Spleen (tissue), 11 donors: ENCODE results near the gene RHEB. TPM values are rescaled to one million over a fixed set of nuclear protein-coding genes. Genes with fewer than 3 reads are reported as not detected.
"Not testable (repeated sequence)": the region's sequence is repeated elsewhere in the genome, so short reads cannot be mapped to it uniquely, and the experiment has no call there.

Source experiments
- DNase-seq: peaks from one replicate; pipeline ENCODE4 v3.0.0-alpha.2; 2020
- H3K27ac ChIP-seq, 8 donors: fragments of 200-600 bp; sonication (generic) in 7 of 8; 1 replicate in 4 of 8; 2 replicates in 4 of 8; pipeline versions ENCODE4 v1.5.0 to v1.8.0; 2016 to 2021; ENCODE audit warnings: inconsistent platforms in 4 of 8, mild to moderate bottlenecking in 4 of 8, moderate library complexity in 1 of 8
- H3K27me3 ChIP-seq, 7 donors: fragments of 200-600 bp; sonication (generic) in 6 of 7; replicated peaks in 1 of 7; 1 replicate in 4 of 7; 2 replicates in 3 of 7; pipeline versions ENCODE4 v1.5.0 to v1.8.0; 2016 to 2021; ENCODE audit warnings: inconsistent platforms in 3 of 7, mild to moderate bottlenecking in 1 of 7
- H3K36me3 ChIP-seq, 6 donors: fragments of 200-600 bp; sonication (generic) in 5 of 6; 1 replicate in 4 of 6; 2 replicates in 2 of 6; pipeline versions ENCODE4 v1.5.0 to v1.8.0; 2016 to 2021; ENCODE audit warnings: inconsistent platforms in 2 of 6
- H3K4me1 ChIP-seq, 6 donors: fragments of 200-600 bp; sonication (generic) in 5 of 6; 1 replicate in 3 of 6; 2 replicates in 3 of 6; pipeline versions ENCODE4 v1.5.0 to v1.8.0; 2016 to 2021; ENCODE audit warnings: inconsistent platforms in 3 of 6
- H3K4me3 ChIP-seq, 8 donors: fragments of 200-600 bp; sonication (generic) in 7 of 8; 1 replicate in 4 of 8; 2 replicates in 4 of 8; pipeline versions ENCODE4 v1.5.0 to v1.8.0; 2016 to 2021; ENCODE audit warnings: inconsistent platforms in 4 of 8, mild to moderate bottlenecking in 4 of 8, moderate library complexity in 2 of 8
- H3K9me3 ChIP-seq, 8 donors: fragments of 200-600 bp; sonication (generic) in 7 of 8; 1 replicate in 4 of 8; 2 replicates in 4 of 8; pipeline versions ENCODE4 v1.5.0 to v1.8.0; 2016 to 2021; ENCODE audit warnings: inconsistent platforms in 4 of 8
- POLR2A ChIP-seq, 3 donors: fragments of 450-650 bp; IDR thresholded peaks; one replicate each; pipeline ENCODE4 v1.5.1; 2017; ENCODE audit warnings: antibody characterized with exemption in 3 of 3, mild to moderate bottlenecking in 1 of 3
- POLR2AphosphoS5 ChIP-seq, 3 donors: sonication (generic); formaldehyde crosslinking; IDR thresholded peaks; one replicate each; pipeline ENCODE4 v1.5.1; 2017; ENCODE audit warnings: antibody characterized with exemption in 3 of 3
- whole genome bisulfite sequencing, 5 donors: extraction: QIAGEN DNeasy Blood & Tissue Kit in 3 of 5; methylation state at CpG; one replicate each; pipeline versions ENCODE4 v1.1.5 to v1.1.7; 2013 to 2018; 5-methylcytosine and 5-hydroxymethylcytosine counted together
- intact Hi-C: fragments of 100-400 bp; cut with DNase I; formaldehyde crosslinking; loops from one replicate; pipeline ENCODE4 v1.15.0; 2023; ENCODE audit warnings: low total_unique reads
- polyA plus RNA-seq, 3 donors: library from polyadenylated mRNA; stranded (reverse); fragments of 200-250 nt; gene quantifications; one replicate each; pipeline ENCODE4 v1.2.1, GENCODE V29; 2013
- total RNA-seq, 7 donors: library from RNA; depleted of rRNA in 3 of 7; stranded (reverse); fragments of >200 nt in 3 of 7; fragmentation: NEBNext Ultra II Directional in 4 of 7; extraction: Animal tissue kit (Norgen Biotek cat#: 25700) in 4 of 7; gene quantifications; one replicate each; pipeline versions ENCODE4 v1.1.0 to v1.2.1, GENCODE V29; 2016 to 2021
- TF ChIP-seq, protein P1 (sequence below), 11 experiments: fragments of 200-600 bp in 7 of 11; fragments of 450-650 bp in 4 of 11; sonication (generic) in 4 of 11; IDR thresholded peaks in 8 of 11; conservative IDR thresholded peaks in 3 of 11; 1 replicate in 7 of 11; 2 replicates in 4 of 11; pipeline versions ENCODE4 v1.4.0 to v1.8.0; 2016 to 2021; ENCODE audit warnings: antibody characterized with exemption in 11 of 11, inconsistent platforms in 4 of 11, mild to moderate bottlenecking in 1 of 11
- donor health status: healthy with polysubstance abuse.
- donor health status: DM: no; HTN: no; CAD: no; lungs with moderate emphysema.
- donor health status: DM: no; HTN: no; CAD: no.
- donor health status: Bipolar disorder and iron deficiency.
- donor health status: healthy.
- donor health status: DM: no; HTN: no; CAD: no.
- donor health status: DM: yes; HTN: yes; CAD: no.

RHEB gene
- total and polyA plus RNA-seq, 10 donors = 42.3 to 89.9 (median 72.5) TPM

- intact Hi-C loops = no loop called here
- 88 to 94% (median 89%) methylated on average over 4 of the region's 4 CpGs for WGBS, 5 donors
Measured at GRCh38 chr7:151540146-151540545, 20.5 kb upstream of the RHEB start.

DNA sequence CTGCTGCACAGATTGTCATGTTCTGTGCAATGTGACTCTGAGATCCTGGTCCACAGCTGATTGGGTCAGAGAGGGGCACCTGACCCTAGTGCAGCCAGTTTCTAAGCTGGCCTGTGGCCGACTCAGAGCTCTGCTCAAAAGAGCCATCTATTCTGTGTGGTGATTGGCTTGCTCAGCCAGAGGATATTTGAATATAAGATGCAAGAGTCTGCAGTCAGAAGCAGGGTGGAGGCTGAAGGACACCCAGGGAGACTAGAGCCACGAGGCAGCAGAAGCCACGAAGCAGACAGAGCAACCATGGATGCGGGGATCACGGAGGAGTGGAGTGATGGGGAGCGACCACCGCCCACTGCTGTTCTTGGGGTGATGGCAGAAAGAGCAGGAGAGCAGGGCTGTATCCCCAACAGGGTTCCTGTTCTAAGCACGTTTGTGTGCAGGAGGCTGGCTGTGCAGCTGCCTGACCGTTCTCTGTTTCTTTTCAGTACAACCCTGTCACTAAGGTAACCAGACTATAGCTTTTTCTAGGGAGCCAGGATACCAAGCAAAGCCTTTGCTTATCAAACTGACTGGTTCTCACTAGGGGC lies 19.5 kb upstream of the RHEB start:
- Histone ChIP-seq H3K4me1 (peaks cover 0 to 15% (median 0%) of the 10 kb centered on the region in 6 donors), H3K9me3 (peaks cover 0 to 4% (median 0%) of the 10 kb centered on the region in 8 donors), H3K4me3 (no peak overlapping the region), H3K27me3 (no peaks in the 10 kb centered on the region), H3K27ac (no peak overlapping the region), H3K36me3 (no peaks in the 10 kb centered on the region)
- WGBS, 5 donors = 79 to 84% (median 81%) methylated on average over 9 of the region's 9 CpGs
- TF ChIP-seq POLR2A (IDR thresholded peaks at IDR 0.05) (no peak), POLR2AphosphoS5 (IDR thresholded peaks at IDR 0.05) (no peak)
- TF ChIP-seq, protein P1, sequence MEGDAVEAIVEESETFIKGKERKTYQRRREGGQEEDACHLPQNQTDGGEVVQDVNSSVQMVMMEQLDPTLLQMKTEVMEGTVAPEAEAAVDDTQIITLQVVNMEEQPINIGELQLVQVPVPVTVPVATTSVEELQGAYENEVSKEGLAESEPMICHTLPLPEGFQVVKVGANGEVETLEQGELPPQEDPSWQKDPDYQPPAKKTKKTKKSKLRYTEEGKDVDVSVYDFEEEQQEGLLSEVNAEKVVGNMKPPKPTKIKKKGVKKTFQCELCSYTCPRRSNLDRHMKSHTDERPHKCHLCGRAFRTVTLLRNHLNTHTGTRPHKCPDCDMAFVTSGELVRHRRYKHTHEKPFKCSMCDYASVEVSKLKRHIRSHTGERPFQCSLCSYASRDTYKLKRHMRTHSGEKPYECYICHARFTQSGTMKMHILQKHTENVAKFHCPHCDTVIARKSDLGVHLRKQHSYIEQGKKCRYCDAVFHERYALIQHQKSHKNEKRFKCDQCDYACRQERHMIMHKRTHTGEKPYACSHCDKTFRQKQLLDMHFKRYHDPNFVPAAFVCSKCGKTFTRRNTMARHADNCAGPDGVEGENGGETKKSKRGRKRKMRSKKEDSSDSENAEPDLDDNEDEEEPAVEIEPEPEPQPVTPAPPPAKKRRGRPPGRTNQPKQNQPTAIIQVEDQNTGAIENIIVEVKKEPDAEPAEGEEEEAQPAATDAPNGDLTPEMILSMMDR (IDR thresholded peaks at IDR 0.05 in 8 of 11, conservative IDR thresholded peaks at IDR 0.05 in 3 of 11) = no peak
- DNase-seq = no peak
- intact Hi-C loops = no loop called here

More at GRCh38 chr7:151540146-151540545, 20.5 kb upstream of the RHEB start:
- TF ChIP-seq POLR2AphosphoS5 (IDR thresholded peaks at IDR 0.05) (no peak), POLR2A (IDR thresholded peaks at IDR 0.05) (no peak)
- TF ChIP-seq, protein P1 (IDR thresholded peaks at IDR 0.05 in 8 of 11, conservative IDR thresholded peaks at IDR 0.05 in 3 of 11) = no peak
- Histone ChIP-seq H3K27ac (no peak overlapping the region), H3K9me3 (peaks cover 0 to 4% (median 0%) of the 10 kb centered on the region in 8 donors), H3K4me1 (peaks cover 0 to 15% (median 0%) of the 10 kb centered on the region in 6 donors), H3K36me3 (no peaks in the 10 kb centered on the region), H3K4me3 (no peak overlapping the region), H3K27me3 (peaks cover 0 to 5% (median 0%) of the 10 kb centered on the region in 7 donors)
- DNase-seq = no peak

- no peaks in the 10 kb centered on the region for H3K36me3 ChIP-seq
- no peak overlapping the region for H3K4me3 ChIP-seq
- no peaks in the 10 kb centered on the region for H3K27me3 ChIP-seq
- peaks cover 0 to 15% (median 0%) of the 10 kb centered on the region in 6 donors for H3K4me1 ChIP-seq
- no peak for DNase-seq
- TF ChIP-seq, protein P1 (IDR thresholded peaks at IDR 0.05 in 8 of 11, conservative IDR thresholded peaks at IDR 0.05 in 3 of 11) = no peak
- TF ChIP-seq POLR2A (IDR thresholded peaks at IDR 0.05) = no peak
- TF ChIP-seq POLR2AphosphoS5 (IDR thresholded peaks at IDR 0.05) = no peak
- no peak overlapping the region for H3K27ac ChIP-seq
- 41 to 51% (median 43%) methylated on average over 8 of the region's 8 CpGs for WGBS, 5 donors
- peaks cover 0 to 4% (median 0%) of the 10 kb centered on the region in 8 donors for H3K9me3 ChIP-seq
- intact Hi-C loops = no loop called here
Measured at GRCh38 chr7:151537818-151538561, 18.3 kb upstream of the RHEB start.

GRCh38 chr7:151536178-151536577 lies 16.5 kb upstream of the RHEB start:
- intact Hi-C loops, DNase-seq, H3K27ac ChIP-seq, H3K27me3 ChIP-seq, H3K36me3 ChIP-seq, H3K4me3 ChIP-seq: not testable (repeated sequence)
- Histone ChIP-seq H3K9me3 (peaks cover 0 to 12% (median 6%) of the 10 kb centered on the region in 8 donors), H3K4me1 (peaks cover 0 to 15% (median 0%) of the 10 kb centered on the region in 6 donors)
- WGBS, 5 donors = 86 to 95% (median 92%) methylated on average over 2 of the region's 2 CpGs
